Peyer's patch (tissue), 4 donors: ENCODE measurements around the gene IKZF2. TPM values are rescaled to one million over a fixed set of nuclear protein-coding genes. Genes with fewer than 3 reads are reported as not detected.

Experiments
- DNase-seq, 3 donors: peaks; one replicate each; pipeline ENCODE4 v3.0.0-alpha.2; 2017 to 2019
- H3K27ac ChIP-seq, 4 donors: fragments of 200-600 bp; sonication (generic); one replicate each; pipeline ENCODE4 v1.5.1; 2016 to 2019
- H3K27me3 ChIP-seq, 2 donors: fragments of 200-600 bp; sonication (generic); one replicate each; pipeline ENCODE4 v1.5.1; 2019
- H3K36me3 ChIP-seq, 3 donors: fragments of 200-600 bp; sonication (generic); one replicate each; pipeline ENCODE4 v1.5.1; 2016 to 2019
- H3K4me1 ChIP-seq, 4 donors: fragments of 200-600 bp; sonication (generic); one replicate each; pipeline ENCODE4 v1.5.1; 2016 to 2019
- H3K4me3 ChIP-seq, 4 donors: fragments of 200-600 bp; sonication (generic); 1 replicate in 3 of 4; 2 replicates in 1 of 4; pipeline ENCODE4 v1.5.1; 2016 to 2019; ENCODE audit warnings: mild to moderate bottlenecking in 1 of 4
- H3K9me3 ChIP-seq, 4 donors: fragments of 200-600 bp; sonication (generic); one replicate each; pipeline ENCODE4 v1.5.1; 2016 to 2019; ENCODE audit warnings: mild to moderate bottlenecking in 1 of 4
- POLR2A ChIP-seq, 2 donors: fragments of 450-650 bp; IDR thresholded peaks; one replicate each; pipeline ENCODE4 v1.5.1; 2017; ENCODE audit warnings: antibody characterized with exemption in 2 of 2, mild to moderate bottlenecking in 2 of 2, moderate library complexity in 2 of 2
- total RNA-seq, 4 donors: library from RNA; depleted of rRNA; stranded (reverse); fragments of >200 nt; gene quantifications; one replicate each; pipeline ENCODE4 v1.1.0, GENCODE V29; 2016
- TF ChIP-seq, protein P1 (sequence below), 6 experiments: fragments of 450-650 bp in 4 of 6; fragments of 200-600 bp in 2 of 6; sonication (generic) in 1 of 6; IDR thresholded peaks; one replicate each; pipeline ENCODE4 v1.5.1; 2017 to 2019; ENCODE audit warnings: antibody characterized with exemption in 6 of 6, mild to moderate bottlenecking in 3 of 6, moderate library complexity in 1 of 6

Gene IKZF2
- total RNA-seq, 4 donors from 2014 or later = 4.2 to 8.3 (median 6.1) TPM

DNA sequence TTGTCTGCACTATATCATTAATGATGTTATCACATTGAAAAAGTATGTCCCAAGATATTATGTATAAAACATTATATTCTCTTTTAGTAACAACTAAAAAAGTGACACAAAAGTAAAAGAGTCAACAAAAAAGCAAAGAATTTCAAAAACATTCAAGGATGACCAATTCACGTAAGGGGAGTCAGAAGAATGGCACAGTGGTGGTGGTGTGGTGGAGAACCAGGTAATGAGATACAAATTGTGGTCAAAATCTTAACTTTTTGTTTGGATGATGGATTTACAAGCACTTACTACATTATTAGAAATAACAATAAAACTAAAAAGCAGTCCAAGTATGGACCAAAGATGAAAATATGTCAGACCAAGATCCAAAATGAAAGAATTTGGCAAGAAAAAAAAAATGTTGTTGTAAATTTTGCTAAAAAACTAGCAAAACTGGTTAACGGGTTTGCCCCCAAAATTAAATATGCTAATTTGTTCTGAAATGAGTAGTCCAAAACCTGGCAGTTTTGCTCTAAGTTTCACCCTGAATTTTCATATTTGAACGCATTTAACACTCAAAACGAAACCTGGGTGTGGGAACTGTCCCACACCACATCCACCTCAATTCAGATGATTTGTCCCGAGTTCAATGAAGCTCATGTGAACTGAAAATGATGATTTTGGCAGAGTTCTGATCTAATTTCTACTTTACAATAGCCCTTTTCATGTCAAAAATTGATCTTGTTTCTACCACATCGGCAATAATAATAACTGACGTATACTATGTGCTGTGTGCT is 135.8 kb downstream of the IKZF2 start:
- no peaks in the 10 kb centered on the region for H3K36me3 ChIP-seq
- no peak for TF ChIP-seq POLR2A (IDR thresholded peaks at IDR 0.05)
- TF ChIP-seq, protein P1, sequence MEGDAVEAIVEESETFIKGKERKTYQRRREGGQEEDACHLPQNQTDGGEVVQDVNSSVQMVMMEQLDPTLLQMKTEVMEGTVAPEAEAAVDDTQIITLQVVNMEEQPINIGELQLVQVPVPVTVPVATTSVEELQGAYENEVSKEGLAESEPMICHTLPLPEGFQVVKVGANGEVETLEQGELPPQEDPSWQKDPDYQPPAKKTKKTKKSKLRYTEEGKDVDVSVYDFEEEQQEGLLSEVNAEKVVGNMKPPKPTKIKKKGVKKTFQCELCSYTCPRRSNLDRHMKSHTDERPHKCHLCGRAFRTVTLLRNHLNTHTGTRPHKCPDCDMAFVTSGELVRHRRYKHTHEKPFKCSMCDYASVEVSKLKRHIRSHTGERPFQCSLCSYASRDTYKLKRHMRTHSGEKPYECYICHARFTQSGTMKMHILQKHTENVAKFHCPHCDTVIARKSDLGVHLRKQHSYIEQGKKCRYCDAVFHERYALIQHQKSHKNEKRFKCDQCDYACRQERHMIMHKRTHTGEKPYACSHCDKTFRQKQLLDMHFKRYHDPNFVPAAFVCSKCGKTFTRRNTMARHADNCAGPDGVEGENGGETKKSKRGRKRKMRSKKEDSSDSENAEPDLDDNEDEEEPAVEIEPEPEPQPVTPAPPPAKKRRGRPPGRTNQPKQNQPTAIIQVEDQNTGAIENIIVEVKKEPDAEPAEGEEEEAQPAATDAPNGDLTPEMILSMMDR (IDR thresholded peaks at IDR 0.05) = no peak
- no peak for DNase-seq
- no peaks in the 10 kb centered on the region for H3K27me3 ChIP-seq
- H3K4me1 ChIP-seq = no peaks in the 10 kb centered on the region
- H3K9me3 ChIP-seq = no peaks in the 10 kb centered on the region
- no peak overlapping the region for H3K27ac ChIP-seq
- H3K4me3 ChIP-seq = no peak overlapping the region

DNA sequence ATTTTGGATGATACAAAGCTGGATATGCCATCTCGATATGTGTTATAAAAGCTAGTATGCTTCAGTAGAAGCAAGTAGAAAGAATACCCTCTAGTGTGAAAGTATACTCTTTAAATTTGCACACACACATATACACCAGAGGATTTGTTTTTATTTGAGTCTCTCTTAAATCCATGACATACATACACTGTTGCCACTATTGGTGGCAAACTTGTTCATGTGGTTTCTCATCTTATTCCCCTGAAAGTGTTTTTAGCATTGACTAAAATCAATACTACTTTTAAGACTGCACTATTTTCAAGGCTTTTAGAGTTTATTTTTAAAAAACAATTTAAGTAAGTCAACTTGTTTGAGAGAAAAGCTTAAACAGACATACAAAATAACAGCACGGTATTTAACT is 137.4 kb downstream of the IKZF2 start:
- H3K4me3 ChIP-seq = no peak overlapping the region
- no peaks in the 10 kb centered on the region for H3K9me3 ChIP-seq
- H3K27ac ChIP-seq = no peak overlapping the region
- no peak for TF ChIP-seq POLR2A (IDR thresholded peaks at IDR 0.05)
- TF ChIP-seq, protein P1 (IDR thresholded peaks at IDR 0.05) = no peak
- DNase-seq = no peak
- H3K4me1 ChIP-seq = no peaks in the 10 kb centered on the region
- no peaks in the 10 kb centered on the region for H3K36me3 ChIP-seq
- H3K27me3 ChIP-seq = no peaks in the 10 kb centered on the region

DNA sequence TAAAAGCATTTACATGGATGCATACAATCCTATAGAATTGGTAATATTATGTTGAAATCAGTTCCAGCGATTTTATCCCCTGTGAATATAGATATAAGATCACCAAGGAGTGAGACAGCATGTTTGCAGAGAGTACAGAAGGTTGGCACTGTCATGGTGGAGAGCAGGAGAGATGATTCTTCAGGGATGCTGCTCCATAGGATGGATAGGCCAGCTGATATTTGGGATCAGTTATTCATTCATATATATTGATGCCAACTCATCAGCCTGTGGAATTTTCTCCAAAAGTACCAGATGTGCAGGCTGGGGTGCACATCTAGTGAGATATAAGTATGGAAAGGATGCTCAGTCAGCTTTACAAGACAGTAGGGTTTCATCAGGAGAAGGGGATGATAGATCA is 139.9 kb downstream of the IKZF2 start:
- no peaks in the 10 kb centered on the region for H3K36me3 ChIP-seq
- no peak overlapping the region for H3K27ac ChIP-seq
- no peaks in the 10 kb centered on the region for H3K27me3 ChIP-seq
- no peak overlapping the region for H3K4me3 ChIP-seq
- TF ChIP-seq, protein P1 (IDR thresholded peaks at IDR 0.05) = no peak
- no peak for TF ChIP-seq POLR2A (IDR thresholded peaks at IDR 0.05)
- H3K4me1 ChIP-seq = no peaks in the 10 kb centered on the region
- DNase-seq = no peak
- no peaks in the 10 kb centered on the region for H3K9me3 ChIP-seq

DNA sequence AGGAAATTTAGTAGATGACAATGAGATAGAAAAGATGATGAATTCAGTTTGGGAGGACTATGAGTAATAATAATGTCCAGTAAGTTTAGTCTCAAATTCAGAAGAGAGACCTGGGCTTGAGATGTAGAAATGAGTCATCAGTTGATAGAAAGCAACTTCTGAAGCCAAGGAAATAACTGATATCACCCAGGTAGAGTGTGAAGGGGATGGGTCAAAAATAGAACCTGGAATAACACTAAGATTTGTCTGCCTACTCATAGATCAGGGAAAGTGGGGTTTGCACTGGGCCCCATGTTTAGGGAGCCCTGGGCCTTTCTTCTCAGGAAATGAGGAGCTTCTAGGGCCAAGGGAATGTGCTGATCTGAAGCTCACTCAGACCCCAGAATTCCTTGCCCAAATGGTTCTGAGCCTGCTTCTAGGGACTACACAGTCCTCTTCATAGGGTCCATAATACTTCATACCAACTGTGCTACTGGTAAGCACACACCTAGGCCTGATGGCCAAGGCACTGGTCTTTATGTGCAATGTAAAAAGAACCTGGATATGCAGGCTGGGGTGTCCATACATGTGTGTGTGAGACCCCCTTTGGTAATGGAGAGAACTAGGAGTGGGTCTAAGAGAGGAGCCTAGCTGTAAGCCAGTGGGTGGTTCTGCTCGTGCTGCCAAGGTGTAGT is 141.2 kb downstream of the IKZF2 start:
- Histone ChIP-seq H3K4me1 (no peaks in the 10 kb centered on the region), H3K36me3 (no peaks in the 10 kb centered on the region), H3K9me3 (no peaks in the 10 kb centered on the region), H3K4me3 (no peak overlapping the region), H3K27ac (no peak overlapping the region), H3K27me3 (no peaks in the 10 kb centered on the region)
- DNase-seq = no peak
- TF ChIP-seq, protein P1 (IDR thresholded peaks at IDR 0.05) = no peak
- no peak for TF ChIP-seq POLR2A (IDR thresholded peaks at IDR 0.05)

DNA sequence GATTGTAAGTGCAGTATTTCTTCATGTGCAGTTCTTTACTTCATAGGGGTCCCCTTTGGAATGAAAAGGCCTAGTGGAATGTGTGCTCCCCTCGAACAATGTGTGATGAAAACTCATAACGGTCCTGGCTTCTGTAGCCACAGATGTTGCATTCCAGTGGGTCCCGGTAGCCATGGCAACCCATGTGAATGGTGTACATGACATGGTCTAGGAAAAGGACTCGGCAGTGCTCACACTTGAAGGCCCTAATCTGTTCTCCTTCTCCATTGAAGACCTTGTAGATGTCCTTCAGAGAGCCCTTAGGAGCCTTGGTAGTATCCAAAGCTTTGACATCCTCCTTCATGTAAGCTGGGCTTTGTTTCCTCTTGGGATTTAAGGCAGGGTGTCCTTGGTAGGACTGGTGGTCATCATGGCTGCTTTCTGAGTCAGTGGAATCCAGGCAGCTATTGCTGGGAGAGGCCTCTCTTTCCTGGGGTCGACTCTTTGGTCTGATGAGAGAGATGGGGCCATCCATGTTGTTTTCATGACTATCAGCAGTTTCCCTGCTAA is 144.0 kb downstream of the IKZF2 start:
- no peaks in the 10 kb centered on the region for H3K27me3 ChIP-seq
- H3K4me3 ChIP-seq = no peak overlapping the region
- no peak for DNase-seq
- H3K9me3 ChIP-seq = no peaks in the 10 kb centered on the region
- TF ChIP-seq, protein P1 (IDR thresholded peaks at IDR 0.05) = no peak
- no peaks in the 10 kb centered on the region for H3K4me1 ChIP-seq
- H3K36me3 ChIP-seq = no peaks in the 10 kb centered on the region
- H3K27ac ChIP-seq = no peak overlapping the region
